GM18508 (cell line): ENCODE measurements around the gene EEF2K.

Experiments
- ATAC-seq: cut with Tn5 transposase; IDR thresholded peaks from one replicate; pipeline ENCODE4 v1.9.1; 2021; ENCODE audit warnings: moderate number of reproducible peaks; ENCODE audit not compliant: insufficient read depth, unreplicated experiment

Gene EEF2K

GRCh38 chr16:22235839-22236745 is 30.0 kb downstream of the EEF2K start:
- ATAC-seq, result no peak

GRCh38 chr16:22239131-22239805 is 33.2 kb downstream of the EEF2K start:
- no peak for ATAC-seq

GRCh38 chr16:22240023-22240710 is 34.1 kb downstream of the EEF2K start:
- ATAC-seq, result no peak

GRCh38 chr16:22250522-22250921 is 44.4 kb downstream of the EEF2K start:
- ATAC-seq, result no peak

GRCh38 chr16:22252317-22252716 is 46.2 kb downstream of the EEF2K start:
- ATAC-seq, result no peak

- ATAC-seq, result no peak
These were observed 47.2 kb downstream of the EEF2K start for GRCh38 chr16:22253272-22253671.

- ATAC-seq, result no peak
These were observed 49.3 kb downstream of the EEF2K start for GRCh38 chr16:22255335-22255734.

- ATAC-seq, result no peak
These were observed 51.4 kb downstream of the EEF2K start for GRCh38 chr16:22257440-22257839.

GRCh38 chr16:22260490-22260889 is 54.4 kb downstream of the EEF2K start:
- ATAC-seq, result no peak

GRCh38 chr16:22262460-22262859 is 56.4 kb downstream of the EEF2K start:
- ATAC-seq, result no peak

GRCh38 chr16:22264786-22265185 is 58.7 kb downstream of the EEF2K start:
- ATAC-seq, result no peak

GRCh38 chr16:22265351-22265750 is 59.3 kb downstream of the EEF2K start:
- no peak for ATAC-seq

GRCh38 chr16:22266546-22266945 is 60.5 kb downstream of the EEF2K start:
- no peak for ATAC-seq

GRCh38 chr16:22267764-22268163 is 61.7 kb downstream of the EEF2K start:
- ATAC-seq, result no peak

GRCh38 chr16:22270525-22270924 is 64.4 kb downstream of the EEF2K start:
- ATAC-seq, result no peak

GRCh38 chr16:22272870-22273650 is 67.0 kb downstream of the EEF2K start:
- no peak for ATAC-seq

GRCh38 chr16:22274916-22275315 is 68.8 kb downstream of the EEF2K start:
- ATAC-seq, result no peak

- no peak for ATAC-seq
These were observed 72.6 kb downstream of the EEF2K start for GRCh38 chr16:22278441-22279230.

- no peak for ATAC-seq
These were observed 76.3 kb downstream of the EEF2K start for GRCh38 chr16:22282254-22282892.
